Ishikawa (cell line): ENCODE data around the gene PLEKHA5.

Experiments used
- CEBPB ChIP-seq: IDR thresholded peaks from 2 replicates; pipeline ENCODE4 v1.6.1; 2012
- CREB1 ChIP-seq: IDR thresholded peaks from 2 replicates; pipeline ENCODE4 v1.6.1; 2012; ENCODE audit warnings: low read depth
- EGR1 ChIP-seq: IDR thresholded peaks from 2 replicates; pipeline ENCODE4 v1.6.1; 2012
- EP300 ChIP-seq: IDR thresholded peaks from 2 replicates; pipeline ENCODE4 v1.6.1; 2012; ENCODE audit warnings: borderline replicate concordance
- FOXM1 ChIP-seq: IDR thresholded peaks from 2 replicates; pipeline ENCODE4 v1.6.1; 2012; ENCODE audit warnings: low read depth, borderline replicate concordance
- NFIC ChIP-seq: IDR thresholded peaks from 2 replicates; pipeline ENCODE4 v1.6.1; 2012
- RAD21 ChIP-seq: IDR thresholded peaks from 2 replicates; pipeline ENCODE4 v1.6.1; 2012; ENCODE audit warnings: low read depth
- TAF1 ChIP-seq: IDR thresholded peaks from 2 replicates; pipeline ENCODE4 v1.6.1; 2012; ENCODE audit warnings: low read depth, mild to moderate bottlenecking
- TCF12 ChIP-seq: IDR thresholded peaks from 2 replicates; pipeline ENCODE4 v1.6.1; 2012; ENCODE audit warnings: low read depth
- TEAD4 ChIP-seq: IDR thresholded peaks from 2 replicates; pipeline ENCODE4 v1.6.1; 2012
- YY1 ChIP-seq: IDR thresholded peaks from 2 replicates; pipeline ENCODE4 v1.6.1; 2012; ENCODE audit warnings: low read depth
- TF ChIP-seq, protein P1 (sequence below): IDR thresholded peaks from 2 replicates; pipeline ENCODE4 v1.6.1; 2012
- TF ChIP-seq, protein P2 (sequence below): IDR thresholded peaks from 2 replicates; pipeline ENCODE4 v1.6.1; 2012; ENCODE audit warnings: low read depth, mild to moderate bottlenecking
- TF ChIP-seq, protein P3 (sequence below): IDR thresholded peaks from 2 replicates; pipeline ENCODE4 v1.6.1; 2012

DNA sequence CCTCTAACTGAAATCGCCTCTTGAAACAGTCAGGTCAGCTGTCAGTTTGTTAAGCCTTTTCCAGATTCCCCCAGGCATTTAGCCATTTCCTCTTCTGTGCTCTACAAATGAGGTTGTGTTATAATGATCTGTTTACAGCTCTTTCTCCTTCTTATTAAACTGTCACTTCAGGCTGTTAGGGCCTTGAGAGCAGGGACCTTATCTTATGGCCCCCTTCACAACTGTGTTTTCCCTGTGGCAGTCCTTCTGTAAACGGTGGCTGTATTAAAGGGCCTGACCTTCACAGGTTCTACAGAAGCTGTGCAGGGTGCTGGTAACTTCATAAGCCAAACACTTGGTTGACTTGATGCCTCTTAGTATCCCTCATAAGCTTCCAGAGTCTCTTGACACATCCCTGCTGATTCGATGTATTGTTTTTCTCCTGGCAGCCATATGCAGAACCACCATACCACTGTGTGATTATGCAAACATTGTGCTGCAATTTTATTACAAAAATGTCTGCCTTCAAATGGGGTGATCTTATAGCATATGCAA is 104.7 kb downstream of the PLEKHA5 start:
- TF ChIP-seq NFIC (no peak), TEAD4 (no peak), TAF1 (no peak), EGR1 (no peak), EP300 (no peak), TCF12 (no peak), YY1 (no peak), RAD21 (no peak), CEBPB (no peak), FOXM1 (no peak), CREB1 (no peak)
- TF ChIP-seq, protein P1, sequence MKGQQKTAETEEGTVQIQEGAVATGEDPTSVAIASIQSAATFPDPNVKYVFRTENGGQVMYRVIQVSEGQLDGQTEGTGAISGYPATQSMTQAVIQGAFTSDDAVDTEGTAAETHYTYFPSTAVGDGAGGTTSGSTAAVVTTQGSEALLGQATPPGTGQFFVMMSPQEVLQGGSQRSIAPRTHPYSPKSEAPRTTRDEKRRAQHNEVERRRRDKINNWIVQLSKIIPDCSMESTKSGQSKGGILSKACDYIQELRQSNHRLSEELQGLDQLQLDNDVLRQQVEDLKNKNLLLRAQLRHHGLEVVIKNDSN = no peak
- TF ChIP-seq, protein P2, sequence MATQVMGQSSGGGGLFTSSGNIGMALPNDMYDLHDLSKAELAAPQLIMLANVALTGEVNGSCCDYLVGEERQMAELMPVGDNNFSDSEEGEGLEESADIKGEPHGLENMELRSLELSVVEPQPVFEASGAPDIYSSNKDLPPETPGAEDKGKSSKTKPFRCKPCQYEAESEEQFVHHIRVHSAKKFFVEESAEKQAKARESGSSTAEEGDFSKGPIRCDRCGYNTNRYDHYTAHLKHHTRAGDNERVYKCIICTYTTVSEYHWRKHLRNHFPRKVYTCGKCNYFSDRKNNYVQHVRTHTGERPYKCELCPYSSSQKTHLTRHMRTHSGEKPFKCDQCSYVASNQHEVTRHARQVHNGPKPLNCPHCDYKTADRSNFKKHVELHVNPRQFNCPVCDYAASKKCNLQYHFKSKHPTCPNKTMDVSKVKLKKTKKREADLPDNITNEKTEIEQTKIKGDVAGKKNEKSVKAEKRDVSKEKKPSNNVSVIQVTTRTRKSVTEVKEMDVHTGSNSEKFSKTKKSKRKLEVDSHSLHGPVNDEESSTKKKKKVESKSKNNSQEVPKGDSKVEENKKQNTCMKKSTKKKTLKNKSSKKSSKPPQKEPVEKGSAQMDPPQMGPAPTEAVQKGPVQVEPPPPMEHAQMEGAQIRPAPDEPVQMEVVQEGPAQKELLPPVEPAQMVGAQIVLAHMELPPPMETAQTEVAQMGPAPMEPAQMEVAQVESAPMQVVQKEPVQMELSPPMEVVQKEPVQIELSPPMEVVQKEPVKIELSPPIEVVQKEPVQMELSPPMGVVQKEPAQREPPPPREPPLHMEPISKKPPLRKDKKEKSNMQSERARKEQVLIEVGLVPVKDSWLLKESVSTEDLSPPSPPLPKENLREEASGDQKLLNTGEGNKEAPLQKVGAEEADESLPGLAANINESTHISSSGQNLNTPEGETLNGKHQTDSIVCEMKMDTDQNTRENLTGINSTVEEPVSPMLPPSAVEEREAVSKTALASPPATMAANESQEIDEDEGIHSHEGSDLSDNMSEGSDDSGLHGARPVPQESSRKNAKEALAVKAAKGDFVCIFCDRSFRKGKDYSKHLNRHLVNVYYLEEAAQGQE = no peak
- TF ChIP-seq, protein P3, sequence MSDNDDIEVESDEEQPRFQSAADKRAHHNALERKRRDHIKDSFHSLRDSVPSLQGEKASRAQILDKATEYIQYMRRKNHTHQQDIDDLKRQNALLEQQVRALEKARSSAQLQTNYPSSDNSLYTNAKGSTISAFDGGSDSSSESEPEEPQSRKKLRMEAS = no peak
